Activated T-helper 17 cell treated with anti-CD3 and anti-CD28 coated beads, Interleukin-2, amount 50 U/mL, for 72 hours (primary cell): Measurements from ENCODE around the gene OTP. TPM values are rescaled to one million over a fixed set of nuclear protein-coding genes. Genes with fewer than 3 reads are reported as not detected.

ENCODE experiments used
- ATAC-seq: fragments of 150-1000 bp; cut with Tn5 transposase; replicated peaks from 2 replicates; pipeline ENCODE4 v1.10.0; 2021; ENCODE audit warnings: mild to moderate bottlenecking, moderate library complexity
- H3K27ac Mint-ChIP-seq: one replicate; pipeline ENCODE4 v1.8.0; 2022; ENCODE audit warnings: mixed read lengths
- H3K27me3 Mint-ChIP-seq: one replicate; pipeline ENCODE4 v1.8.0; 2022; ENCODE audit warnings: mixed read lengths
- H3K36me3 Mint-ChIP-seq: one replicate; pipeline ENCODE4 v1.8.0; 2022; ENCODE audit warnings: low read depth, mild to moderate bottlenecking, mixed read lengths
- H3K4me1 Mint-ChIP-seq: one replicate; pipeline ENCODE4 v1.8.0; 2022; ENCODE audit warnings: mixed read lengths
- H3K4me3 Mint-ChIP-seq: one replicate; pipeline ENCODE4 v1.8.0; 2022; ENCODE audit warnings: mild to moderate bottlenecking, mixed read lengths
- H3K9me3 Mint-ChIP-seq: one replicate; pipeline ENCODE4 v1.8.0; 2022; ENCODE audit warnings: mixed read lengths
- total RNA-seq, 2 donors: library from RNA; stranded (reverse); gene quantifications; one replicate each; pipeline ENCODE4 v1.2.3, GENCODE V29; 2022

Gene OTP
- total RNA-seq: not detected

GRCh38 chr5:77637998-77638762, at the start of gene OTP:
TSS of gene OTP (minus strand) at chr5:77638713. CDS start at chr5:77638549, 164 bp downstream.
- ATAC-seq: no peak
- peaks cover 64% of the 10 kb centered on the region for H3K27me3 Mint-ChIP-seq
- H3K4me1 Mint-ChIP-seq: peaks cover 8% of the 10 kb centered on the region
- peaks cover 5% of the 10 kb centered on the region for H3K9me3 Mint-ChIP-seq
- H3K36me3 Mint-ChIP-seq: peaks cover 28% of the 10 kb centered on the region
- peak within 1 kb of the TSS; percentile 37 for H3K4me3 Mint-ChIP-seq
- H3K27ac Mint-ChIP-seq: peak within 1 kb of the TSS; percentile 61

- ATAC-seq: no peak
- Mint-ChIP-seq H3K36me3 (peaks cover 10% of the 10 kb centered on the region), H3K4me3 (no peak overlapping the region), H3K4me1 (no peaks in the 10 kb centered on the region), H3K9me3 (no peaks in the 10 kb centered on the region), H3K27ac (no peak overlapping the region), H3K27me3 (no peaks in the 10 kb centered on the region)
These were observed 44.7 kb upstream of the OTP start for GRCh38 chr5:77683171-77683732.

GRCh38 chr5:77670526-77670925, 32.0 kb upstream of the OTP start:
- Mint-ChIP-seq H3K27me3 (peaks cover 17% of the 10 kb centered on the region), H3K9me3 (peaks cover 3% of the 10 kb centered on the region), H3K4me3 (no peak overlapping the region), H3K27ac (no peak overlapping the region), H3K4me1 (no peaks in the 10 kb centered on the region), H3K36me3 (no peaks in the 10 kb centered on the region)
- ATAC-seq: no peak

GRCh38 chr5:77669677-77670076, 31.2 kb upstream of the OTP start:
- Mint-ChIP-seq H3K4me1 (no peaks in the 10 kb centered on the region), H3K9me3 (peaks cover 3% of the 10 kb centered on the region), H3K4me3 (no peak overlapping the region), H3K36me3 (no peaks in the 10 kb centered on the region), H3K27ac (no peak overlapping the region), H3K27me3 (peaks cover 17% of the 10 kb centered on the region)
- ATAC-seq: no peak

- ATAC-seq: peak; percentile 34
- Mint-ChIP-seq H3K36me3 (no peaks in the 10 kb centered on the region), H3K4me3 (no peak overlapping the region), H3K27ac (no peak overlapping the region), H3K27me3 (peaks cover 9% of the 10 kb centered on the region), H3K9me3 (no peaks in the 10 kb centered on the region), H3K4me1 (peaks cover 9% of the 10 kb centered on the region)
These were observed 24.8 kb upstream of the OTP start for GRCh38 chr5:77663090-77663863.

- peak; percentile 76 for ATAC-seq
These were observed 24.1 kb upstream of the OTP start for GRCh38 chr5:77662635-77663034.

GRCh38 chr5:77658662-77659061, 20.1 kb upstream of the OTP start:
- Mint-ChIP-seq H3K36me3 (no peaks in the 10 kb centered on the region), H3K4me3 (no peak overlapping the region), H3K27ac (no peak overlapping the region), H3K4me1 (peaks cover 9% of the 10 kb centered on the region), H3K27me3 (peaks cover 26% of the 10 kb centered on the region), H3K9me3 (no peaks in the 10 kb centered on the region)
- no peak for ATAC-seq

More at GRCh38 chr5:77662635-77663034, 24.1 kb upstream of the OTP start:
- Mint-ChIP-seq H3K36me3 (no peaks in the 10 kb centered on the region), H3K9me3 (no peaks in the 10 kb centered on the region), H3K27me3 (peaks cover 8% of the 10 kb centered on the region), H3K4me3 (no peak overlapping the region), H3K4me1 (peaks cover 9% of the 10 kb centered on the region), H3K27ac (no peak overlapping the region)

- Mint-ChIP-seq H3K36me3 (no peaks in the 10 kb centered on the region), H3K4me1 (no peaks in the 10 kb centered on the region), H3K27ac (no peak overlapping the region), H3K27me3 (peaks cover 56% of the 10 kb centered on the region), H3K9me3 (no peaks in the 10 kb centered on the region), H3K4me3 (no peak overlapping the region)
- ATAC-seq: no peak
These were observed 12.8 kb upstream of the OTP start for GRCh38 chr5:77651343-77651742.

GRCh38 chr5:77650686-77651085, 12.2 kb upstream of the OTP start:
- Mint-ChIP-seq H3K27ac (no peak overlapping the region), H3K36me3 (no peaks in the 10 kb centered on the region), H3K9me3 (no peaks in the 10 kb centered on the region), H3K27me3 (peaks cover 61% of the 10 kb centered on the region), H3K4me1 (no peaks in the 10 kb centered on the region), H3K4me3 (no peak overlapping the region)
- no peak for ATAC-seq

GRCh38 chr5:77649776-77650175, 11.3 kb upstream of the OTP start:
- ATAC-seq: no peak
- Mint-ChIP-seq H3K27ac (no peak overlapping the region), H3K27me3 (peaks cover 60% of the 10 kb centered on the region), H3K4me3 (no peak overlapping the region), H3K4me1 (peaks cover 2% of the 10 kb centered on the region), H3K36me3 (no peaks in the 10 kb centered on the region), H3K9me3 (no peaks in the 10 kb centered on the region)

- ATAC-seq: no peak
- peaks cover 2% of the 10 kb centered on the region for H3K36me3 Mint-ChIP-seq
- no peak overlapping the region for H3K27ac Mint-ChIP-seq
- H3K4me1 Mint-ChIP-seq: peaks cover 6% of the 10 kb centered on the region
- no peaks in the 10 kb centered on the region for H3K9me3 Mint-ChIP-seq
- H3K27me3 Mint-ChIP-seq: peaks cover 76% of the 10 kb centered on the region
- H3K4me3 Mint-ChIP-seq: no peak overlapping the region
These were observed 7.6 kb upstream of the OTP start for GRCh38 chr5:77645995-77646639.

GRCh38 chr5:77645158-77645994, 6.9 kb upstream of the OTP start:
- Mint-ChIP-seq H3K27me3 (peaks cover 81% of the 10 kb centered on the region), H3K27ac (no peak overlapping the region), H3K4me3 (peak overlapping the region; percentile 66), H3K4me1 (peaks cover 6% of the 10 kb centered on the region), H3K36me3 (peaks cover 10% of the 10 kb centered on the region), H3K9me3 (no peaks in the 10 kb centered on the region)
- ATAC-seq: peak; percentile 77

- Mint-ChIP-seq H3K27ac (no peak overlapping the region), H3K36me3 (peaks cover 10% of the 10 kb centered on the region), H3K4me3 (peak overlapping the region; percentile 66), H3K4me1 (peaks cover 6% of the 10 kb centered on the region), H3K27me3 (peaks cover 81% of the 10 kb centered on the region), H3K9me3 (no peaks in the 10 kb centered on the region)
- ATAC-seq: no peak
These were observed 6.1 kb upstream of the OTP start for GRCh38 chr5:77644371-77645157.
